DLD1 (cell line): ENCODE data around the gene DUSP5.
"Not testable (repeated sequence)": the region's sequence is repeated elsewhere in the genome, so short reads cannot be mapped to it uniquely, and the experiment has no call there.

Experiments used
- in situ Hi-C: cut with HindIII; loops from 2 replicates; pipeline ENCODE4 v1.10.0; 2017; ENCODE audit warnings: low sequenced_read_pairs

DUSP5 gene

DNA sequence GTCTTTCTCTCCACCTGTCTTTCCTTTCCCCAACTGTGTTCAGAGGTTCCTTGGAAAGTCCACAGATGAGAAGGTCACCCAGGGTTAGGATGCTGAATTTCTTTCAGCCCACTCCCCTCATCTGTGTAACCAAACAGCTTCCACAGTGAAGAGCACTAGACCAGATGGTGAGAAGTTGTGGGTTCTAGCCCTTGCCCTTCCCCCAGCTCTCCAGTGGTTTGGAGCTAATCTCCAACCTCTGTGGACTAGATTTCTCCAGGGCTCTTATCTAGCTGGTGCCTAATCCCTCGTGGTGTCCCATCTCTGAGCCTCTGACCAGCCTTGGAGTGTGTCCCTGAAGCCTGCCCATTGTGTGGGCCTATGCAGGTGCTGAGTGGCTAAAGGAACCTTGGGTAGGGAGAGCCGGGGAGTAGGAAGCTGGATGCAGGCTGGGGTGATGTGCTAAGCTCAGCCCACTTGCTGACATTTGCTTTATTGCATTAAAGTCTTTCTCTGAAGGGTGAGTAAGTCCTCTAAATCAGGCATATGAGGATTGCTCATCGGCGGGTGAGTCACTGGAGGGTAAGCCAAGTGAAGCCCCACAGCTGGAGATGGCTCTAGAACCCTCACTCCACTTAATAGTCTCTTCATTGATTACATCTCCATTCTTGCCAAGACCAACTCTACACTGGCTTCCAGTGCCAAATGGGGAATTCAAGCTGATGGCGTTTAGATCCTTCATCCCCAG lies 14.9 kb downstream of the DUSP5 start:
- in situ Hi-C loops: no loop called here

DNA sequence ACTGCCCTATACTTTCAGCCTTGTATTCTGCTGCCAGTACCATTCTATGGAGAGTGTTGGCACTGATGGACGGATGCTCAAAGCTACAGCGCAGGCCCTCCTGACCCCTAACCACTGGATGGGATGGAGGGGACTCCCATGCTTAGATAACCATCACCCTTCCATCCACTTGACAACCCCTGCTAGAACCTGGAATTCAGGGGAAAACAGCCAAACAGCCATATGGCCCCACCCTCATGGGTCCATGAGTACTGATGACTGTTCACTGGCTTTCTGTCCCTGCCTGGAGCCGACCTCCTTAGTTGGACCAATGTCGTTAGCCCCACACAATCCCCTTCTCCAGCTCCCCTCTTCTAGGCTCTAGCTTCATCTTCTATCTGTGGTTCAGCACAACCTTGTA lies 16.2 kb downstream of the DUSP5 start:
- in situ Hi-C loops: no loop called here

GRCh38 chr10:110514848-110515247 lies 17.1 kb downstream of the DUSP5 start:
- in situ Hi-C loops: no loop called here

GRCh38 chr10:110516815-110517492 lies 19.2 kb downstream of the DUSP5 start:
- in situ Hi-C loops: no loop called here

DNA sequence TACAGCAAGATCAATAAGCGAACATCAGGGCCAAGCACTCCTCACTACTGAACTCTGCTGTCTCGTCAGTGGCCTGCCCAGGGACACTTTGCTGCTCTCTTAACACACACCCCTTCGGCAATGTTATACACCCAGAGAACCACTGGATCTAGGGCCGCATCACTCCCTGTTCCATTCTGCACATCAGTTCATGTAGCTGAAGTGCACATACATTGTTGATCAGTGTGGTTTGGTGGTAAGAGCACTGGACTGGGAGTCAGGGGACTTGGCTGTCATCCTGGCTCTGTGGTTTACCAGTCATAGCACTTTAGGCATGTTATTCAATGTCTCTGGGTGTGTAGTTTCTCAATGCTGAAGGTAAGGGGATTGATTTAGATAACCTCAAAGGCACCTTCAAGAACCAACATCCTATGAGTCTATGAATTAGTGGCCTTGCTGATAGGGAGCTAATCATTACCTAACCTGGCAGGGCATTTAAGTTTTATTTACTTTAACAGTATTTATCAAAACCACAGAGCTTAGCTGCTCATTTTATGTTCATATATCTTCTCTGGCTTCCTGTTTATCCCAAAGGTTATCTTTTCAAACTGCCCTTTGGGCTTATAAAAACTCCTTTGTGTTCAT lies 24.8 kb downstream of the DUSP5 start:
- in situ Hi-C loops: no loop called here

DNA sequence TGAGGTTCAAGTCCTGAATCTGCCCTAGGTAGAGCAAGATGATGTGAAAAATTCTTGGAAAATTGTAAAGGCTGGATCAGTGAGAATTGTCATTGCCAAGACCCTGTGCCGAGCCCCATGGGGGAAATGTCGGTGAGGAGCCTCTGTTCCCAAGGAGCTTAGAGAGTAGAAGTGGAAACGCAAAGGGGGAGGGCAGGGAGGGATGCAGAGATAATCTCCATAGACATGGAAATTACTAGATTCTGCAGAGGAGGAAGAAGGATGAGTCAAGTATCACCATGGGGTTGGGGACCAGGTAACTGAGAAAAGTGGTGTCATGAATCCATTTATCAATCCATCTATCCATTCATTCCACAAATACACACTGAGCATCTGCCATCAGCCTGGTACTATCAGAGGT lies 26.0 kb downstream of the DUSP5 start:
- in situ Hi-C loops: no loop called here

- in situ Hi-C loops: no loop called here
Observed at GRCh38 chr10:110524179-110524858, 26.6 kb downstream of the DUSP5 start.

DNA sequence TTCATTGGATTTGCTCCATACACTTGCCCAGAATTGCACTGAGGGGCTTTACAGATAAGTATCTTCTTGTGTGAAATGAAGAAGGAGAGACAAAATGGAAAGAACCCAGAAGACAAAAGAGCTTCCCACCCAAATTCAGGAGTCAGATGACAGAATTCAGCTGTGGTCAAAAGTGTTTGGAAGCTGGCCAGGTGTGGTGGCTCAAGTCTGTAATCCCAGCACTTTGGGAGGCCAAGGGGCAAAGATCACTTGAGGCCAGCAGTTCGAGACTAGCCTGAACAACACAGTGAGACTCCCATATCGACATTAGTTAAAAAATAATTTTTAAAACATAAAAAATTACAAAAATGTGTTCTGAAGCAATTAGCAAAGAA lies 27.1 kb downstream of the DUSP5 start:
- in situ Hi-C loops: no loop called here

- in situ Hi-C loops: no loop called here
Observed at GRCh38 chr10:110525349-110526260, 27.9 kb downstream of the DUSP5 start.

GRCh38 chr10:110527731-110528171 lies 30.0 kb downstream of the DUSP5 start:
- in situ Hi-C loops: no loop called here

DNA sequence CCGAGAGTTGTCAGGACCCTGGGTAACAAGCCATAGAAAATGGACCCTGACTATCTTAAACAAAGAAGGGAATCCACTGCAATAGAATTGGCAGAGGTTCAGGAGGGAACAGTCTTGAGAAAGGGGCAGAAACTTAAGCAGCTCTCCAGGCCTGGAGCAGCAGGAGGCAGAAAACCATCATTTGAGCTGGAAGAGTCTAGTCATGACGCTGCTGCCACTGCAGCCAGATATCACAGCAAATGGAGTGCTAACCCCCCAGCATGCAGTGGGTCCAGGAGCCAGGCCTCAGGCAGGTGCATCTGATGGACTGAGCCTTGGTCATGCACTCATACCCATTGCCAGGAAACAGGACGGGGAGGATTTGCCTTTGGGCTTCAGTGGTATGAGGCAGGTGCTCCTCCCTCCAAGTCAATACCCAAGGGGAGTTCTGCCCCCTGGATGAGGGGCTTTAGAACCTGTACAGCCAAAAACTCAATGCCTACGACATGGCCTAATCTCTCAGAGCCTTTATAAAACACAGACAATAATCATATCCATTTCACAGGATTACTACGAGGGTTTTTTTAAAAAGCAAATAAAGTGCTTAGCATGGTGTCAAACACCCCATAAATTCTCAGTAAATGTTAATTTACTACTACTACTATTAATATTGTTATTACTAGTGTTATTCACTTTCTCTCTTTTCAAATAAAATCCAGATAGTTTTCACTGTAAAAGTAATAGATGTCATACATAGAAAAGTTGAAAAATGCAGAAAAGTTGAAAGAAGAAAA lies 30.7 kb downstream of the DUSP5 start:
- in situ Hi-C loops: no loop called here

- in situ Hi-C loops: not testable (repeated sequence)
Observed at GRCh38 chr10:110528997-110529524, 31.4 kb downstream of the DUSP5 start.

GRCh38 chr10:110529596-110530011 lies 31.9 kb downstream of the DUSP5 start:
- in situ Hi-C loops: no loop called here

GRCh38 chr10:110530131-110530831 lies 32.6 kb downstream of the DUSP5 start:
- in situ Hi-C loops: no loop called here

DNA sequence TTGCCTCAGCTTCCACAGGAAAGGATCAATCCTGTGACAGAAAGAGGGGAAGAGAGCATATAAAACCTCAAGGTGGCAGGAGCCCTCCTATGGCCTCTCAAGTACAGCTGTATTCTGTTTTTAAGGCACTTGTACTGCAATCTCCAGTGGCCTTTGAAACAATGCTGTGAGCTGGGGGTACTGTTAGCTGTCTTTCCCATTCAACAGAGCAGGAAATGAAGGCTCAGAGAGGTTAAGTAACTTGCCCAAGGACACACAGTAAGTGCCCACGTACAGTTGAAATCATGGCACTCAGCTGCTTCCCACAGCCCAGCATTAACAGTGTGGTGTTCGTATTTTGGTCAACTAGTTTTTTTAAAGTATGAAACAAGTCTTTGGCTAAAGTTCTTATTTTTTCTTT lies 34.0 kb downstream of the DUSP5 start:
- in situ Hi-C loops: no loop called here

- in situ Hi-C loops: not testable (repeated sequence)
Observed at GRCh38 chr10:110532628-110533027, 34.9 kb downstream of the DUSP5 start.

DNA sequence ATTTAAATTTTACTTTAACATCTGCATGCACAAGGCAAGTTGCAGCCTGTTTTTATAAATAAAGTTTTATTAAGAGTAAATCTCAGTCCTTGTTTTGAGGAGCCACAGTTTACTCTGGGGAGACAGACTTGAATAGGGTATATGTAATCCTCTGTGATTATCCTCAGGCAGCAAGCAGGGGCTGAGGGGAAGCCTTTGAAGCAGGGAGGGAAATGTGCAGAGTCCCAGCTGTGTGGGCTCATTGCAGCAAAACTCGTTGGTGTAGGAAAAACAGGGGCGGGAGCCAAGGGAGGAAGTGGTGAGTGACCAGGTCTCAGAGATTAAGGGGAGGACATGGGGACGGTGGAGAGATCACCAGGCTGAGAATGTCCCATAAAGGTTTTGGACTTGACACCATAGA lies 35.4 kb downstream of the DUSP5 start:
- in situ Hi-C loops: no loop called here

DNA sequence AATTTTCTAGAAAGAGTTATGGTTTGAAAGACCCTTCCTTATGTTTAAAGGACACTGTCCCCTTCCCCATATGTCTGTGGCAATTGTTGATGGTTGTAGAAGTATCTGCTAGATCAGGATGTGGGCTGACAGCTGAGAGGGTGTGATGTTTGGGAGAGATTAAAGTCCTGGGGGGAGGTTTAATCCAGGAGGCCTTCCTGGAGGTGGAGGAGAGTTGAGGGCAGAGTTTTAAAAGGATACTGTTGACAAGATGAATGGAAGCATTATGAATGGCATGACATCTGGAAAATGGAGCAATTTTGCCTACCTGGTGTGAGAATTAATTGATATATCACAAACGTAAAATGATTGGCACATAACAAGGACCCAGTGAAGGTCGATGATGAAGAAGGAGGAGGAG lies 36.9 kb downstream of the DUSP5 start:
- in situ Hi-C loops: no loop called here
